ENCODE results near the gene AGBL3. TPM values are rescaled to one million over a fixed set of nuclear protein-coding genes. Genes with fewer than 3 reads are reported as not detected.
"Not testable (repeated sequence)": the region's sequence is repeated elsewhere in the genome, so short reads cannot be mapped to it uniquely, and the experiment has no call there.

AGBL3 gene
- polyA plus RNA-seq, 1 donor: 4.4 TPM

GRCh38 chr7:135166338-135166990 lies 180.2 kb downstream of the AGBL3 start:
- Histone ChIP-seq H3K27ac (ENCODE audit: low read length) (no peak overlapping the region), H3K4me1 (ENCODE audit: control insufficient read depth, insufficient read depth, low read length) (peaks cover 14% of the 10 kb centered on the region), H3K9me3 (ENCODE audit: control insufficient read depth, low read depth, low read length) (peaks cover 5% of the 10 kb centered on the region), H3K4me3 (ENCODE audit: low read length) (no peak overlapping the region), H3K27me3 (ENCODE audit: control insufficient read depth, insufficient read depth, low read length) (no peaks in the 10 kb centered on the region), H3K36me3 (ENCODE audit: control insufficient read depth, insufficient read depth, low read length) (peaks cover 49% of the 10 kb centered on the region)
- no CpG with 5 or more reads among the region's 18 CpGs for WGBS (ENCODE audit: insufficient coverage, low lambda C conversion rate)
- DNase-seq: no peak

GRCh38 chr7:135167365-135167917 lies 181.1 kb downstream of the AGBL3 start:
- Histone ChIP-seq H3K4me3 (ENCODE audit: low read length) (no peak overlapping the region), H3K27ac (ENCODE audit: low read length) (no peak overlapping the region), H3K4me1 (ENCODE audit: control insufficient read depth, insufficient read depth, low read length) (peaks cover 14% of the 10 kb centered on the region), H3K9me3 (ENCODE audit: control insufficient read depth, low read depth, low read length) (no peaks in the 10 kb centered on the region), H3K27me3 (ENCODE audit: control insufficient read depth, insufficient read depth, low read length) (no peaks in the 10 kb centered on the region), H3K36me3 (ENCODE audit: control insufficient read depth, insufficient read depth, low read length) (peaks cover 47% of the 10 kb centered on the region)
- no CpG with 5 or more reads among the region's 12 CpGs for WGBS (ENCODE audit: insufficient coverage, low lambda C conversion rate)
- no peak for DNase-seq

GRCh38 chr7:135168001-135168400 lies 181.7 kb downstream of the AGBL3 start:
- Histone ChIP-seq H3K9me3 (ENCODE audit: control insufficient read depth, low read depth, low read length) (no peaks in the 10 kb centered on the region), H3K27ac (ENCODE audit: low read length) (no peak overlapping the region), H3K36me3 (ENCODE audit: control insufficient read depth, insufficient read depth, low read length) (peaks cover 47% of the 10 kb centered on the region), H3K4me1 (ENCODE audit: control insufficient read depth, insufficient read depth, low read length) (peaks cover 14% of the 10 kb centered on the region), H3K27me3 (ENCODE audit: control insufficient read depth, insufficient read depth, low read length) (no peaks in the 10 kb centered on the region), H3K4me3 (ENCODE audit: low read length) (no peak overlapping the region)
- no CpG with 5 or more reads among the region's 9 CpGs for WGBS (ENCODE audit: insufficient coverage, low lambda C conversion rate)
- no peak for DNase-seq

GRCh38 chr7:135168489-135169140 lies 182.3 kb downstream of the AGBL3 start:
- H3K27me3 ChIP-seq (ENCODE audit: control insufficient read depth, insufficient read depth, low read length): no peaks in the 10 kb centered on the region
- H3K9me3 ChIP-seq (ENCODE audit: control insufficient read depth, low read depth, low read length): no peaks in the 10 kb centered on the region
- no peak for DNase-seq
- WGBS (ENCODE audit: insufficient coverage, low lambda C conversion rate): 94% methylated on average over 3 of the region's 13 CpGs
- peaks cover 14% of the 10 kb centered on the region for H3K4me1 ChIP-seq (ENCODE audit: control insufficient read depth, insufficient read depth, low read length)
- H3K4me3 ChIP-seq (ENCODE audit: low read length): no peak overlapping the region
- H3K36me3 ChIP-seq (ENCODE audit: control insufficient read depth, insufficient read depth, low read length): peaks cover 47% of the 10 kb centered on the region
- H3K27ac ChIP-seq (ENCODE audit: low read length): no peak overlapping the region

GRCh38 chr7:135169141-135169963 lies 183.0 kb downstream of the AGBL3 start:
- Histone ChIP-seq H3K9me3 (ENCODE audit: control insufficient read depth, low read depth, low read length) (no peaks in the 10 kb centered on the region), H3K36me3 (ENCODE audit: control insufficient read depth, insufficient read depth, low read length) (peaks cover 44% of the 10 kb centered on the region), H3K27ac (ENCODE audit: low read length) (peak overlapping the region; percentile 98), H3K27me3 (ENCODE audit: control insufficient read depth, insufficient read depth, low read length) (no peaks in the 10 kb centered on the region), H3K4me3 (ENCODE audit: low read length) (peak overlapping the region; percentile 92), H3K4me1 (ENCODE audit: control insufficient read depth, insufficient read depth, low read length) (peaks cover 14% of the 10 kb centered on the region)
- DNase-seq: no peak
- WGBS (ENCODE audit: insufficient coverage, low lambda C conversion rate): 63% methylated on average over 2 of the region's 11 CpGs

- Histone ChIP-seq H3K27ac (ENCODE audit: low read length) (peak overlapping the region; percentile 98), H3K27me3 (ENCODE audit: control insufficient read depth, insufficient read depth, low read length) (no peaks in the 10 kb centered on the region), H3K36me3 (ENCODE audit: control insufficient read depth, insufficient read depth, low read length) (peaks cover 39% of the 10 kb centered on the region), H3K9me3 (ENCODE audit: control insufficient read depth, low read depth, low read length) (no peaks in the 10 kb centered on the region), H3K4me3 (ENCODE audit: low read length) (peak overlapping the region; percentile 92), H3K4me1 (ENCODE audit: control insufficient read depth, insufficient read depth, low read length) (peaks cover 14% of the 10 kb centered on the region)
- no CpG with 5 or more reads among the region's 17 CpGs for WGBS (ENCODE audit: insufficient coverage, low lambda C conversion rate)
- DNase-seq: peak in 1 of 2 donors; percentile 15
These were observed 183.6 kb downstream of the AGBL3 start for GRCh38 chr7:135169964-135170273.

GRCh38 chr7:135170274-135170997 lies 184.1 kb downstream of the AGBL3 start, which contains the start of gene CYREN:
Gene CYREN, minus strand, starts transcription at chr7:135170707. Its CDS starts 1,785 bp downstream, at chr7:135168922.
- no peaks in the 10 kb centered on the region for H3K27me3 ChIP-seq (ENCODE audit: control insufficient read depth, insufficient read depth, low read length)
- H3K4me1 ChIP-seq (ENCODE audit: control insufficient read depth, insufficient read depth, low read length): peaks cover 14% of the 10 kb centered on the region
- DNase-seq: peak; percentile 94 to 96
- H3K4me3 ChIP-seq (ENCODE audit: low read length): peak within 1 kb of the TSS; percentile 92
- no CpG with 5 or more reads among the region's 77 CpGs for WGBS (ENCODE audit: insufficient coverage, low lambda C conversion rate)
- H3K9me3 ChIP-seq (ENCODE audit: control insufficient read depth, low read depth, low read length): no peaks in the 10 kb centered on the region
- peak within 1 kb of the TSS; percentile 98 for H3K27ac ChIP-seq (ENCODE audit: low read length)
- H3K36me3 ChIP-seq (ENCODE audit: control insufficient read depth, insufficient read depth, low read length): peaks cover 33% of the 10 kb centered on the region

GRCh38 chr7:135170998-135171481 lies 184.7 kb downstream of the AGBL3 start:
- not testable (repeated sequence) for DNase-seq; H3K27me3 ChIP-seq (ENCODE audit: control insufficient read depth, insufficient read depth, low read length); H3K9me3 ChIP-seq (ENCODE audit: control insufficient read depth, low read depth, low read length)
- 17% methylated on average over 1 of the region's 12 CpGs for WGBS (ENCODE audit: insufficient coverage, low lambda C conversion rate)
- Histone ChIP-seq H3K4me1 (ENCODE audit: control insufficient read depth, insufficient read depth, low read length) (peaks cover 14% of the 10 kb centered on the region), H3K36me3 (ENCODE audit: control insufficient read depth, insufficient read depth, low read length) (peaks cover 27% of the 10 kb centered on the region), H3K27ac (ENCODE audit: low read length) (peak overlapping the region; percentile 98), H3K4me3 (ENCODE audit: low read length) (peak overlapping the region; percentile 92)

GRCh38 chr7:135171581-135172291 lies 185.4 kb downstream of the AGBL3 start:
- peak in 1 of 2 donors; percentile 16 for DNase-seq
- Histone ChIP-seq H3K4me1 (ENCODE audit: control insufficient read depth, insufficient read depth, low read length) (peaks cover 14% of the 10 kb centered on the region), H3K36me3 (ENCODE audit: control insufficient read depth, insufficient read depth, low read length) (peaks cover 20% of the 10 kb centered on the region), H3K27ac (ENCODE audit: low read length) (peak overlapping the region; percentile 3)
- not testable (repeated sequence) for H3K27me3 ChIP-seq (ENCODE audit: control insufficient read depth, insufficient read depth, low read length); H3K4me3 ChIP-seq (ENCODE audit: low read length); H3K9me3 ChIP-seq (ENCODE audit: control insufficient read depth, low read depth, low read length)
- WGBS (ENCODE audit: insufficient coverage, low lambda C conversion rate): no CpG with 5 or more reads among the region's 19 CpGs
